Measurements from ENCODE around the gene HMCN2.

DNA sequence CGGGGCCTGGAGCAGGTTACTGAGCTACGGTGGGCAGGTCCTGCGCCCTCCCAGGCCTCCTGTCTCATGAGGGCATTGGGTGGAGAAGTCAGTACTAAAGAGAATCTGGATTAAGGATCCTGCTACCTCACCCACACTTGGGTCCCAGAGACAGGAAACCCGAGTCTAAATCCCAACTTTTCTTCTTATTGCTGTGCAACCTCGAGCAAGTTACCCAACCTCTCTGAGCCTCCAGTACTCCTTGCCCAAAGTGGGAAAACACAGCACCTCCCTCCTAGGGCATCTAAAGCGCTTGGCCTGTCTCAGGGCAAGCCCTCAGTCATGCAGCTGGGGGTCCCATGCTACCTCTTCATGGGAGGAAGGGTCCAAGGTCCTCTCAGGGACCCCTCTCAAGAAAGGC is 207.4 kb downstream of the HMCN2 start:
- TF ChIP-seq, protein P1, sequence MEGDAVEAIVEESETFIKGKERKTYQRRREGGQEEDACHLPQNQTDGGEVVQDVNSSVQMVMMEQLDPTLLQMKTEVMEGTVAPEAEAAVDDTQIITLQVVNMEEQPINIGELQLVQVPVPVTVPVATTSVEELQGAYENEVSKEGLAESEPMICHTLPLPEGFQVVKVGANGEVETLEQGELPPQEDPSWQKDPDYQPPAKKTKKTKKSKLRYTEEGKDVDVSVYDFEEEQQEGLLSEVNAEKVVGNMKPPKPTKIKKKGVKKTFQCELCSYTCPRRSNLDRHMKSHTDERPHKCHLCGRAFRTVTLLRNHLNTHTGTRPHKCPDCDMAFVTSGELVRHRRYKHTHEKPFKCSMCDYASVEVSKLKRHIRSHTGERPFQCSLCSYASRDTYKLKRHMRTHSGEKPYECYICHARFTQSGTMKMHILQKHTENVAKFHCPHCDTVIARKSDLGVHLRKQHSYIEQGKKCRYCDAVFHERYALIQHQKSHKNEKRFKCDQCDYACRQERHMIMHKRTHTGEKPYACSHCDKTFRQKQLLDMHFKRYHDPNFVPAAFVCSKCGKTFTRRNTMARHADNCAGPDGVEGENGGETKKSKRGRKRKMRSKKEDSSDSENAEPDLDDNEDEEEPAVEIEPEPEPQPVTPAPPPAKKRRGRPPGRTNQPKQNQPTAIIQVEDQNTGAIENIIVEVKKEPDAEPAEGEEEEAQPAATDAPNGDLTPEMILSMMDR (IDR thresholded peaks at IDR 0.05) = no peak
- TF ChIP-seq ZFX (IDR thresholded peaks at IDR 0.05; ENCODE audit: borderline replicate concordance) = no peak

Measured in 22Rv1 (cell line).